HG02798 (cell line): ENCODE data around the gene ARHGAP29.
A peak's percentile ranks its signal among the peaks of the same experiment; 100 is the strongest.

Experiments
- ATAC-seq: cut with Tn5 transposase; IDR thresholded peaks from one replicate; pipeline ENCODE4 v1.9.1; 2021; ENCODE audit warnings: mild to moderate bottlenecking; ENCODE audit not compliant: unreplicated experiment, poor library complexity

Gene ARHGAP29

GRCh38 chr1:94237291-94238226 is at the start of gene ARHGAP29:
Gene ARHGAP29 (minus strand): TSS chr1:94237584. CDS start chr1:94231611, 5,973 bp downstream.
- peak; percentile 90 for ATAC-seq

- ATAC-seq, result no peak
Observed at GRCh38 chr1:94286864-94287437, 49.6 kb upstream of the ARHGAP29 start.

DNA sequence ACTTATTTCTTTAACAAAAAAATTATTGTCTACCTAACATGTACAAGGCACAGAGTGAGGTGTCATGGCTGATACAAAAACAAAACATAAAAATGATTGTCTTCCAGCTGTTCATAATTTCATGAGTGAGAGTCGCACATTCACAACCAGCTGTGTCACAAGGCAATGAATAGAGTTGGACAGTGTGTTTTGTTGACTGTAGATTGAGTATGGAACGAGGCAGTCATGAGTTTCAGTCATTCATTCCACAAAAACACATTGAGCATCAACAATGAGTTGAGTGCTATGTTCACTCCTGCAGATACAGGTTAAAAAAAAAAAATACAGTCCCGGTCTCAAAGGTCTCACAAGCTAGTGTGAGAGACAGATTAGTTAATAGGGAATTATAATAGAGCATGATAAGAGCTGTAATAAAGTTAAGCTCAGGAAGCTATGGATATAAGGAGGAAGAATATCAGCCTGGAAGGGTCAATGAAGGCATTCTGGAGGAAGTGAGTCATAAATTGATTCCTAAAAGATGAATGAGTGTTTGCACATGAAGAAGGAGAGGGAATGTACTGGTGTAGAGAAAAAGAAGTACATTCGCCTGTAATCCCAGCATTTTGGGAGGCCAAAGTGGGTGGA is 47.8 kb upstream of the ARHGAP29 start:
- no peak for ATAC-seq

- ATAC-seq, result peak; percentile 81
Observed at GRCh38 chr1:94284476-94284875, 47.1 kb upstream of the ARHGAP29 start.

DNA sequence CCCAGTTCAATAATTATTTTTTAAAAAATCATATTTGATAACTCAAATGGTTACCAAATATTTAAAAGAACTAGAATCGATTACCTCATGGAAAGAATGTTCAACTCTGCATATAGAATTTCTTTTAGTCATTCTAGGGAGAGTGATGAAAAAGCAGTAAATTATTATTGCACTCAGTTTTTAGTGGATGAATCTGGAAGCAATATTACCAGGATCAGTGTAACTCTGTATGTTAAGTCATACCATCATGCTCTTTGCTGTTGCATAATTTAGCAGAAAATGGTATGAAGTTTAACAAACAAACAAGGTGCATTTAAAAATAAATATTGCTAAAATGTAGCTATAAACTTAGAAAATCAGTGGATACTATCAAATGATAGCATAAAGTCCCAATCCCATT is 46.1 kb upstream of the ARHGAP29 start:
- ATAC-seq, result no peak

- no peak for ATAC-seq
Observed at GRCh38 chr1:94282143-94282711, 44.8 kb upstream of the ARHGAP29 start.

GRCh38 chr1:94281361-94282142 is 44.2 kb upstream of the ARHGAP29 start:
- no peak for ATAC-seq

DNA sequence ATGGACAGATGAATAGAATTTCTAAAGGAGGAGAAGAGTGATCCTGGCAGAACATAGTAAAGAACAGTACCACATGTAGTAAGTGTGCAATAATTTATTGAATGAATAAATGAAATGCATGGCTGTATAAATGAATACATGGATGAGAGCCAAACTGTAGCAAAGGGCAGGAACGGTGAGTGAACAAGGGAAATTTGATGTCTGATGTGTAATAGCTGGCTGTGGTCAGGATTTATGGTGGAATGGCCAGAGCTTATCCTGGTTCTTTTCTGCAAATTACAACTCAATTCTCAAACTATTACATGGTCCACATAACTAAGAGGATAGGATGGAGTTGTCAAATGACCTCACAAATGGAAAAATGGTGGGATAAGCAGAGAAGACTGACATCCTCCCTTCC is 43.2 kb upstream of the ARHGAP29 start:
- no peak for ATAC-seq

DNA sequence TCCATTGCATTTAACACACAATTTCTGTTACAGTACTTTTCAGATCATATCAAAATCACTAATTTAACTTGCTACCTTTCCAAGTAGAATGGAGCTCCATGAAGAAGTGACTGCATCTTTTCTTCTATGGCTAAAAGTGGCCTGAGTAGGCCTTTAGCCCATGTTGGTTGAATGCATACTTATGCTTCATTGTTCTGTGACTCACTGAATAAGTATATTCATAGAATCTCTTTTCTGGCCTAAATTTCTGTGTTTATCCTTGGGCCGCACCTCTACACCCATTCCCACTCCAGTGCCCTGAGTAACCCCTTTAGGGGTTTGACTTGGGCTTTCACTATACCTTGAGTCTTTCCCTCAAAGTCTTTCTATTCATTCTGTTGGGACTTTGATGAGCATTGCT is 42.1 kb upstream of the ARHGAP29 start:
- ATAC-seq, result no peak

GRCh38 chr1:94279038-94279437 is 41.7 kb upstream of the ARHGAP29 start:
- ATAC-seq, result no peak

- ATAC-seq, result no peak
Observed at GRCh38 chr1:94276988-94277434, 39.6 kb upstream of the ARHGAP29 start.

DNA sequence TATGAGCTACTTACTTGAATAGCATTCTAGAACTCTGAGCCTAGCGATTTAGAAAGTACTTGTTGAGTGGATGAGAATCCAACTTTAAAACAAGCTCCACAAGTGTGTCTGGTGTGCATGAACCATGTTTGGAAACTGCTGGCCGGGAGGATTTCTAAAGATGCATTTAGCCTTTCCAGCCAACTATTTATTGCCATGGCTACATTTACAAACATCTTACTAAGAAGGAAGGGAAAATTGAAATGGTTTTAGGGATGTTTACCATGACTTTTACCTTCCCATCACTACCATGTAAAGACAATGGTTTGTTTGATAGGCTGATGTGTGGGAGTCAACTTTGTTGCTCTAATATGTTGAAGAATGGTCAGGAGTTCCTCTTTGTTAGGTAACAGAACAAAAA is 37.7 kb upstream of the ARHGAP29 start:
- ATAC-seq, result no peak

DNA sequence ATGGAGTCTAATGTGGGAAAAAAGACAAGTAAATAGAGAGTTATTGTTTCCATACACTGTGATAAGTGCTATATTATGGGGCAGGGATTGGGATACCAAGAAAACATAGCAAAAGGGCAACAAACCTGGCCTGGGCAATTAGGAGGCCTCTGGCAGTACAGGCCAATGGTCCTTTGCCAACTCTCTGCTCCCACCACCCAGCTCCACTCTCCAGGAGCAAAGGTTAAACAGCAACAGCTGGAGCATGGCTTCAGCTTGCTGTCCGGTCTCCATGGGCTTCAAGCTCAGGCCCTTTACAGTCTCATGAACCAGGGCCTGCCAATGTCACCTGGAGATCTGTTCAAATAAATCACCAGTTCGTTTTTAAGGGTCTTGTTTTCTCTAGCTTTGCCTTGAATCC is 37.2 kb upstream of the ARHGAP29 start:
- ATAC-seq, result no peak

GRCh38 chr1:94273111-94273510 is 35.7 kb upstream of the ARHGAP29 start:
- no peak for ATAC-seq

DNA sequence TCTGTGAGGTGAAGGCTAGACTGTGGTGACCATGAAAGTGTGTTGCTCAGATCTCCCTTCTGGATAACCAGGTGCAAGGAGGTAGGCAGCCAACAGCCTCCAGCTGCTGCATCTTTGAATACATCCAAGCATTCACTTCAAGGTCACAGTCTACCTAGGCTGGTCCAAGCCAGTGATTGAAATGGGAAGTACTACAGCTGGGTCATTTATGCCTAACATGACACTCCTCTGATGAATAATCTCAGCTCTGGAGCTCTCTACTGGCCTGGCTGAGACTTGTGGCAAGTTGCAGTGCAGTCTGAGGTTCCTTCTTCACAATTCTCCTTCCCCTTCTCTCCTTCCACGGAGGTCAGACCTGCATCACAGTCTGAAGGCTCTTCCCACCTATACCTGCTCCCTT is 35.0 kb upstream of the ARHGAP29 start:
- ATAC-seq, result no peak

- no peak for ATAC-seq
Observed at GRCh38 chr1:94271373-94271772, 34.0 kb upstream of the ARHGAP29 start.

- no peak for ATAC-seq
Observed at GRCh38 chr1:94270801-94271203, 33.4 kb upstream of the ARHGAP29 start.

- no peak for ATAC-seq
Observed at GRCh38 chr1:94269921-94270320, 32.5 kb upstream of the ARHGAP29 start.

DNA sequence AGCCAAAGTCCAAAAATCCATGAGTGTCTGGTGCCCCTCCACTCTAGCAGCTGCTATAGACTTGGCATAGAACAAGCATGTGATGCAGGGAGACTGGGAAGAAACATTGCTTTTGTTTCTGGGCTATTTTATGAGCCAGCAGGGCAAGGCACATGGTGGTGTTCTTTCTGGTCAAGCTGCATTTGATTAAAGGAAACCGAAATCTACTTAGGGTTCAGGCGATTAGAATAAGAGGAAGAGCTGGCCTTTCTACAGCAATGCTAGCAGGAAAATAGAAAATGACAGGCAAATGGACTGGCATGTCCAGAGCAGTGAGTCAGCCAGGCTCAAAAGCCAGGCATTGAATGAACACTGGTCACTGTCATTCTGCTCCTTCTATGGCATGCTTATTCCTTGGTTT is 28.5 kb upstream of the ARHGAP29 start:
- no peak for ATAC-seq

GRCh38 chr1:94265011-94265422 is 27.6 kb upstream of the ARHGAP29 start:
- ATAC-seq, result no peak
